Panc1 (cell line): Measurements from ENCODE around the gene POLR3F.

ENCODE experiments used
- CTCF ChIP-seq: fragments of 450-650 bp; IDR thresholded peaks from 2 replicates; pipeline ENCODE4 v1.5.1; 2017; ENCODE audit warnings: mild to moderate bottlenecking
- REST ChIP-seq, 2 experiments: IDR thresholded peaks; 2 replicates each; pipeline ENCODE4 v1.6.1; 2011 to 2012; ENCODE audit warnings: low read depth in 2 of 2, control low read depth in 1 of 2, low read length in 1 of 2, mild to moderate bottlenecking in 1 of 2, moderate library complexity in 1 of 2; ENCODE audit not compliant: insufficient read depth in 1 of 2

GRCh38 chr20:18513208-18513607 is 46.0 kb downstream of the POLR3F start:
- TF ChIP-seq CTCF, result no peak
- no peak for TF ChIP-seq REST (IDR thresholded peaks at IDR 0.05; ENCODE audit: insufficient read depth in 1 of 2, low read depth in 2 of 2, low read length in 1 of 2)
